AG10803 (cell line): Measurements from ENCODE around the gene IGFBP5.
A peak's percentile ranks its signal among the peaks of the same experiment; 100 is the strongest.

ENCODE experiments used
- DNase-seq: peaks from one replicate; pipeline ENCODE4 v3.0.0; 2010; ENCODE audit warnings: low read depth
- H3K4me3 ChIP-seq: 2 replicates; pipeline ENCODE4 v1.5.1; 2011; ENCODE audit warnings: mild to moderate bottlenecking, low read length, control low read depth
- CTCF ChIP-seq: conservative IDR thresholded peaks from 2 replicates; pipeline ENCODE4 v1.5.1; 2011; ENCODE audit warnings: mild to moderate bottlenecking, low read length, control low read depth, inconsistent platforms

Gene IGFBP5

GRCh38 chr2:216673021-216673420 lies 22.3 kb downstream of the IGFBP5 start:
- no peak overlapping the region for H3K4me3 ChIP-seq
- no peak for TF ChIP-seq CTCF
- DNase-seq = no peak

GRCh38 chr2:216672466-216672865 lies 22.9 kb downstream of the IGFBP5 start:
- no peak for TF ChIP-seq CTCF
- no peak for DNase-seq

DNA sequence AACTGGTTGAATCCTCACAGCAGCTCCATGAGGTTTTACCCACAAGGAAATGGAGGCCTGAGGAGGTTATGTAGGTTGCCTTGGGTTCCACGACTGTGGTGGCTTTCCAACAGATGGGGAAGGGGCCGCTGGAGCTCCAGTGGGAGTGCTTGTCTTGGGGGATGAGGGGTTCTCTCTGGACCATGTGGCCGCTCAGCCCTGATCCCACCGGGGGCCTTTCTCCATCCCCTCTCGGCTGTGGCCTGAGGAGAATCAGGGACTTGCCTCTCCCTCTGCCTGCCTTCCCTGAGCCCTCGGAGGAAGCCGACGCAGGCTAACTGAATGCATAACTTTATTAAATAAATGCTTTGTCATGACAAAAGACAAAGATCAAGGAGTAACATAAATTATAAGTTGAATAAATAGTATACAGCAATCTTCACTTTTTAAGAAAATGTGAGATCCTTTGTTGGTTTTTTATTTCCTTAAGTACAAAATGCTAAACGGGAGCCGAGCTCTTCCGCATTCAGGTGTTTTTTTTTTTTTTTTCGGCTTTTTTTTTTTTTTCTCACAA lies 23.5 kb downstream of the IGFBP5 start:
- H3K4me3 ChIP-seq = no peak overlapping the region
- TF ChIP-seq CTCF = no peak
- no peak for DNase-seq

More at GRCh38 chr2:216672466-216672865, 22.9 kb downstream of the IGFBP5 start:
- H3K4me3 ChIP-seq = no peak overlapping the region

GRCh38 chr2:216671081-216671411 lies 24.3 kb downstream of the IGFBP5 start:
- no peak overlapping the region for H3K4me3 ChIP-seq

GRCh38 chr2:216670266-216671080 lies 24.9 kb downstream of the IGFBP5 start:
- no peak overlapping the region for H3K4me3 ChIP-seq
- no peak for DNase-seq
- TF ChIP-seq CTCF = no peak

More at GRCh38 chr2:216671081-216671411, 24.3 kb downstream of the IGFBP5 start:
- no peak for DNase-seq
- no peak for TF ChIP-seq CTCF

DNA sequence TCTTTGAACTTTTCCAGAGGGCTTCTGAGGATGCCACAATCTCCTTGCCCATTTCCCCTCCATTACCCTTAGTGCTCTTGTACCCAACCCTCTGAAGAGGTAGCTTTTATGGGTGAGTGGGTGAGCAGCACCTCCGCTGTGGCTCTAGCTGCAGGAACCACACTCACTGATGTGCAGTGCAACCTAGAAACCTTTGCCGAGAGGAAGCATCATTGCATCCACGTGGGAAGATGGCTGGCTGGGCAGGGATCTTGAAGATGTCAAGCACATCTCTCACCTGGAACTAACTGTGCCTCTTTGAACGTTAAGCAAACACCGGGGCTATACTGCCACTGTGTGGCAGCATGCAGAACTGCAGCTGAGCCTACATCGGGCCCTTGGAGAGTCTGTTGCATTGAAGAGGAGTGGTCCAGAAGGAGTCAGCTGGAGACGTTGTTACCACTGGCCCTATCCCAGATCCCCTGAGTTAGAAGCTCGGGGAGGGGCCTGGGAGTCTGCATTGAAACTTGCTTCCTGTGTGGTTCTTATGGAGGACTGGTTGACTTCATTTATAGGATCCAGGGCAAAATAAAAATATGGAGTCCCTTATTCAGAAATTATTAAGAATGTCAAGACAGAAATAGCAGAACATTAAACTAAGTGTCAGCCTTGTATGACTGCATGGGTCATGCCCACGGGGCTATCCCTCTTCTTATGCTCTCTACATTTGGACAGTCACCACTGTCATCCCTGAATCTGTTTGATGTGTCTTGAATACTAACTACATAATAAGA lies 28.7 kb downstream of the IGFBP5 start:
- TF ChIP-seq CTCF = peak; percentile 100
- peak; percentile 56 for DNase-seq
- no peak overlapping the region for H3K4me3 ChIP-seq
